NCI-H1417 (cell line): ENCODE results near the gene SCN2B.
A peak's percentile ranks its signal among the peaks of the same experiment; 100 is the strongest.
"Not testable (repeated sequence)": the region's sequence is repeated elsewhere in the genome, so short reads cannot be mapped to it uniquely, and the experiment has no call there.

ENCODE experiments used
- DNase-seq, 3 experiments: peaks; one replicate each; lab custom pipeline; 2025; lab: John Stamatoyannopoulos, UW

The SCN2B gene

GRCh38 chr11:118206391-118207031, 30.1 kb upstream of the SCN2B start:
- DNase-seq, result no peak

GRCh38 chr11:118205606-118206378, 29.4 kb upstream of the SCN2B start:
- DNase-seq, result no peak

GRCh38 chr11:118202599-118203422, 26.4 kb upstream of the SCN2B start:
- no peak for DNase-seq

GRCh38 chr11:118201966-118202365, 25.5 kb upstream of the SCN2B start:
- DNase-seq, result no peak

- no peak for DNase-seq
Measured at GRCh38 chr11:118200901-118201680, 24.7 kb upstream of the SCN2B start.

- no peak for DNase-seq
Measured at GRCh38 chr11:118200497-118200896, 24.1 kb upstream of the SCN2B start.

- no peak for DNase-seq
Measured at GRCh38 chr11:118199135-118199534, 22.7 kb upstream of the SCN2B start.

GRCh38 chr11:118198370-118198769, 21.9 kb upstream of the SCN2B start:
- peak; percentile 55 to 76 (median 58) for DNase-seq

GRCh38 chr11:118194835-118195627, 18.6 kb upstream of the SCN2B start:
- peak in 2 of 3 experiments; percentile 82 to 95 for DNase-seq

GRCh38 chr11:118193910-118194566, 17.6 kb upstream of the SCN2B start:
- peak in 1 of 3 experiments; percentile 44 for DNase-seq

- not testable (repeated sequence) for DNase-seq
Measured at GRCh38 chr11:118192817-118193216, 16.4 kb upstream of the SCN2B start.

GRCh38 chr11:118190942-118191506, 14.6 kb upstream of the SCN2B start:
- not testable (repeated sequence) for DNase-seq

- no peak for DNase-seq
Measured at GRCh38 chr11:118186346-118187107, 10.1 kb upstream of the SCN2B start.

GRCh38 chr11:118184784-118185579, 8.5 kb upstream of the SCN2B start:
- no peak for DNase-seq

GRCh38 chr11:118183691-118184090, 7.3 kb upstream of the SCN2B start:
- not testable (repeated sequence) for DNase-seq

- DNase-seq, result no peak
Measured at GRCh38 chr11:118180300-118180703, 3.9 kb upstream of the SCN2B start.

GRCh38 chr11:118176778-118177134, 317 bp upstream of the SCN2B start:
- DNase-seq, result no peak
